SK-N-SH (cell line): ENCODE results near the gene STON2. TPM values are rescaled to one million over a fixed set of nuclear protein-coding genes. Genes with fewer than 3 reads are reported as not detected.

Experiments
- CTCF ChIA-PET: fragments of 300-600, 350-600 bp; formaldehyde crosslinking; extraction: SDS; loops from one replicate; lab custom pipeline; 2021; lab: Yijun Ruan, JAX
- POLR2A ChIA-PET: fragments of 350-600 bp; sonication (Branson Sonifier 250); formaldehyde crosslinking; extraction: SDS; loops from one replicate; lab custom pipeline; 2020; ENCODE audit warnings: antibody characterized with exemption, inconsistent platforms; lab: Yijun Ruan, JAX
- DNase-seq: peaks from one replicate; pipeline ENCODE4 v3.0.0; 2012
- H2AFZ ChIP-seq: fragments of 200-600 bp; sonication (generic); 2 replicates; pipeline ENCODE4 v1.8.1; 2016; ENCODE audit warnings: antibody characterized with exemption, mild to moderate bottlenecking, low read depth
- H3F3A ChIP-seq: fragments of 200-600 bp; sonication (generic); replicated peaks from 2 replicates; pipeline ENCODE3; 2016; ENCODE audit warnings: antibody characterized with exemption, mild to moderate bottlenecking; ENCODE audit not compliant: insufficient read depth
- H3K27ac ChIP-seq, 2 experiments: fragments of 200-500 bp in 1 of 2; fragments of 200-600 bp in 1 of 2; sonication (Bioruptor generic) in 1 of 2; sonication (generic), shearing (Covaris generic) in 1 of 2; 2 replicates each; pipeline versions ENCODE4 v1.5.1 to v1.6.1; 2014 to 2016; ENCODE audit warnings: low read depth in 2 of 2, inconsistent platforms in 1 of 2, low read length in 1 of 2, mild to moderate bottlenecking in 1 of 2, mixed read lengths in 1 of 2
- H3K27me3 ChIP-seq: fragments of 200-600 bp; sonication (generic), shearing (Covaris generic); 2 replicates; pipeline ENCODE4 v1.6.1; 2016; ENCODE audit warnings: mixed run types; ENCODE audit not compliant: insufficient read depth
- H3K36me3 ChIP-seq, 2 experiments: fragments of 200-500 bp in 1 of 2; fragments of 200-600 bp in 1 of 2; sonication (Bioruptor generic) in 1 of 2; sonication (generic) in 1 of 2; replicated peaks in 1 of 2; 2 replicates each; pipeline versions ENCODE3 to v1.5.1; 2014 to 2016; ENCODE audit warnings: low read length in 1 of 2, mild to moderate bottlenecking in 1 of 2; ENCODE audit not compliant: insufficient read depth in 2 of 2, control insufficient read depth in 1 of 2
- H3K4me1 ChIP-seq, 2 experiments: fragments of 200-500 bp in 1 of 2; fragments of 200-600 bp in 1 of 2; sonication (Bioruptor generic) in 1 of 2; sonication (generic), shearing (Covaris generic) in 1 of 2; 2 replicates each; pipeline versions ENCODE4 v1.5.1 to v1.6.1; 2014 to 2016; ENCODE audit warnings: low read depth in 1 of 2, low read length in 1 of 2, mixed run types in 1 of 2; ENCODE audit not compliant: insufficient read depth in 2 of 2, control insufficient read depth in 1 of 2
- H3K4me2 ChIP-seq: fragments of 200-600 bp; sonication (generic), shearing (Covaris generic); 2 replicates; pipeline ENCODE4 v1.6.1; 2017; ENCODE audit warnings: mixed run types
- H3K4me3 ChIP-seq, 2 experiments: fragments of 200-500 bp in 1 of 2; fragments of 200-600 bp in 1 of 2; sonication (Bioruptor generic) in 1 of 2; sonication (generic), shearing (Covaris generic) in 1 of 2; 2 replicates each; pipeline versions ENCODE4 v1.5.1 to v1.8.1; 2014 to 2016; ENCODE audit warnings: low read depth in 2 of 2, inconsistent platforms in 1 of 2, low read length in 1 of 2, mild to moderate bottlenecking in 1 of 2, mixed read lengths in 1 of 2, moderate library complexity in 1 of 2
- H3K79me2 ChIP-seq: fragments of 200-600 bp; sonication (generic); 2 replicates; pipeline ENCODE4 v1.8.1; 2017; ENCODE audit warnings: mild to moderate bottlenecking; ENCODE audit not compliant: insufficient read depth
- H3K9ac ChIP-seq: fragments of 200-600 bp; sonication (generic); 2 replicates; pipeline ENCODE4 v1.6.1; 2017; ENCODE audit warnings: mixed run types
- H3K9me2 ChIP-seq: fragments of 200-600 bp; sonication (generic); 2 replicates; pipeline ENCODE4 v1.6.1; 2017; ENCODE audit warnings: mixed run types
- H3K9me3 ChIP-seq: fragments of 200-600 bp; sonication (generic); 2 replicates; pipeline ENCODE4 v1.6.1; 2017; ENCODE audit warnings: mixed run types, mild to moderate bottlenecking, moderate library complexity
- H4K20me1 ChIP-seq: fragments of 200-600 bp; sonication (generic); 2 replicates; pipeline ENCODE4 v1.6.1; 2017; ENCODE audit warnings: mild to moderate bottlenecking, mixed run types; ENCODE audit not compliant: insufficient read depth
- CHD2 ChIP-seq: fragments of 150-350 bp; IDR thresholded peaks from 2 replicates; pipeline ENCODE4 v1.6.1; 2018; ENCODE audit warnings: low read length; ENCODE audit not compliant: partially characterized antibody
- EZH2phosphoT487 ChIP-seq: fragments of 200-600 bp; sonication (generic); IDR thresholded peaks from 2 replicates; pipeline ENCODE4 v1.6.1; 2017; ENCODE audit warnings: low read depth, mixed run types, mild to moderate bottlenecking, antibody characterized with exemption, moderate library complexity, borderline replicate concordance
- FOXM1 ChIP-seq: IDR thresholded peaks from 2 replicates; pipeline ENCODE4 v1.4.0; 2012; ENCODE audit warnings: low read depth, mild to moderate bottlenecking
- JUND ChIP-seq: IDR thresholded peaks from 2 replicates; pipeline ENCODE4 v1.4.0; 2012
- MXI1 ChIP-seq: IDR thresholded peaks from 2 replicates; pipeline ENCODE4 v1.6.1; 2012; ENCODE audit warnings: mild to moderate bottlenecking, low read depth, low read length, improper control_type of control experiment
- NRF1 ChIP-seq: IDR thresholded peaks from 2 replicates; pipeline ENCODE4 v1.6.1; 2012; ENCODE audit warnings: low read depth, mild to moderate bottlenecking, low read length
- PBX3 ChIP-seq: IDR thresholded peaks from 2 replicates; pipeline ENCODE4; 2012
- POLR2AphosphoS5 ChIP-seq: IDR thresholded peaks from 2 replicates; pipeline ENCODE4 v1.6.1; 2012; ENCODE audit warnings: low read depth, low read length
- RAD21 ChIP-seq: IDR thresholded peaks from 2 replicates; pipeline ENCODE4 v1.6.1; 2012; ENCODE audit warnings: mild to moderate bottlenecking, low read length
- RFX5 ChIP-seq: IDR thresholded peaks from 2 replicates; pipeline ENCODE4 v1.6.1; 2012; ENCODE audit warnings: mild to moderate bottlenecking, improper control_type of control experiment, low read length
- TAF1 ChIP-seq: IDR thresholded peaks from 2 replicates; pipeline ENCODE4 v1.6.1; 2012; ENCODE audit warnings: low read depth, mild to moderate bottlenecking, low read length, moderate library complexity, borderline replicate concordance
- YY1 ChIP-seq: IDR thresholded peaks from 2 replicates; pipeline ENCODE4 v1.4.0; 2012; ENCODE audit warnings: low read depth, mild to moderate bottlenecking
- ZBTB33 ChIP-seq: IDR thresholded peaks from 2 replicates; pipeline ENCODE4 v1.4.0; 2012; ENCODE audit warnings: low read depth, borderline replicate concordance
- WGBS: methylation state at CpG from one replicate; pipeline ENCODE4 v1.1.6; 2017; ENCODE audit warnings: low lambda C conversion rate; 5-methylcytosine and 5-hydroxymethylcytosine counted together
- polyA plus RNA-seq, 3 experiments: library from polyadenylated mRNA; depleted of rRNA; stranded (reverse); fragments of >200 nt; gene quantifications; 2 replicates each; pipeline ENCODE4 v1.2.3, GENCODE V29; 2012

Gene STON2
- polyA plus RNA-seq, 1 of the 3 experiments (the other 2 are of a cell fraction), result not detected

- no peak for TF ChIP-seq MXI1
Observed at GRCh38 chr14:81344481-81345160, 55.5 kb downstream of the STON2 start (continued).

- Histone ChIP-seq H3K79me2 (no peaks in the 10 kb centered on the region), H3K27ac (no peak overlapping the region), H3K9ac (no peak overlapping the region), H3K4me3 (no peak overlapping the region), H3F3A (no peaks in the 10 kb centered on the region), H4K20me1 (no peaks in the 10 kb centered on the region), H3K9me2 (0 out of 2 replicates have a peak, but pooled peaks cover 2% of the 10 kb centered on the region), H3K9me3 (no peaks in the 10 kb centered on the region), H3K4me1 (no peaks in the 10 kb centered on the region; a peak in 1 of 4 replicates), H3K4me2 (no peak overlapping the region), H3K36me3 (no peaks in the 10 kb centered on the region), H3K27me3 (no peaks in the 10 kb centered on the region), H2AFZ (no peak overlapping the region)
- no peak for DNase-seq
- POLR2A ChIA-PET, result no interaction called here
- WGBS, result 39% methylated on average over 2 of the region's 2 CpGs
- CTCF ChIA-PET, result no interaction called here
- TF ChIP-seq RAD21 (no peak), FOXM1 (no peak), PBX3 (no peak), JUND (no peak), POLR2AphosphoS5 (no peak), TAF1 (no peak), RFX5 (no peak), NRF1 (no peak), MXI1 (no peak), ZBTB33 (no peak), YY1 (no peak), EZH2phosphoT487 (no peak), CHD2 (no peak)
Observed at GRCh38 chr14:81343701-81344100, 56.4 kb downstream of the STON2 start.
